HG03460 (cell line): ENCODE data around the gene CMYA5.
"Not testable (repeated sequence)": the region's sequence is repeated elsewhere in the genome, so short reads cannot be mapped to it uniquely, and the experiment has no call there.

ENCODE experiments used
- ATAC-seq: cut with Tn5 transposase; IDR thresholded peaks from one replicate; pipeline ENCODE4 v1.9.1; 2021; ENCODE audit not compliant: unreplicated experiment

Gene CMYA5

DNA sequence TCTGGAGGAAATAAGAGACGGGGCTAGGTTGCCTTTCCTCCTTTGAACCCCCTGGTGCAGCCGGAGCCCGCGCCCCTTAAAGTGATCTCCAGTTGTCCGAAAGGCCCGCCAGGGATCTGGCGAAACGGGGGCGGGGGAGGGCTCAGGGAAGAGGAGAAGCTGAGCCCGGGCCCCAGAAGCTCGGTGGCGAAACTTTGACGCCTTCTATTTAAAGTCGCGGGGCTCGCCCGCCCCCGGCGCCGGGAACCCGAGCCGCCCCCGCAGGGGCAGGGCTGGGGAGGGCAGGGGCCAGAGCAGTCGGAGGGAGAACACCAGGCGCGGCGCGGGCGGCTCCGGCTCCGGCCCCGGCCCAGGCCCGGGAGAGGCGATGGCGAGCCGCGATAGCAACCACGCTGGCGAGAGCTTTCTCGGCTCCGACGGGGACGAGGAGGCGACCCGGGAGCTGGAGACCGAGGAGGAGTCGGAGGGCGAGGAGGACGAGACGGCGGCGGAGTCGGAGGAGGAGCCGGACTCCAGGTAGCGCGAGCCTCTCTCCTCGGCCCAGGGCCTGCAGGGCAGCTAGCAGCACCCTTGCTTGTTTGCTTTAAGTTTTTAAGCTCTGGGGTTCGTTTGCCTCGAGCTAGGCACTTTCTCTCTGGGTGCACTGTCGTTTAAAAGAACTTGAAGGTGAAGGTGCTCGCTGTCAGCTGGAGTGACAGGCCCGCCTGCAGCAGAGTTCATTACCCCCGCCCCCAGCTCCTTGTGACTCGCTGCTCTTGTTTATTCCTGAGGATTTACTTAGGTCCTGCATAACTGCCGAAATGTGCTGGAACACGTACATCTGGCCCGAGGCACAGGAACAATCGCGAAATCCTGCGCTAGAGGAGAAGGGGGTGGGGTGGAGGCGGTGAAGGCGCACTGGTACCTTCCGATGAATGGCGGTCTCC, at the start of gene CMYA5:
TSS of gene CMYA5 (plus strand) at position 296 of the 926 bp plus-strand sequence. CDS start at position 368, 72 bp downstream.
- ATAC-seq: no peak

DNA sequence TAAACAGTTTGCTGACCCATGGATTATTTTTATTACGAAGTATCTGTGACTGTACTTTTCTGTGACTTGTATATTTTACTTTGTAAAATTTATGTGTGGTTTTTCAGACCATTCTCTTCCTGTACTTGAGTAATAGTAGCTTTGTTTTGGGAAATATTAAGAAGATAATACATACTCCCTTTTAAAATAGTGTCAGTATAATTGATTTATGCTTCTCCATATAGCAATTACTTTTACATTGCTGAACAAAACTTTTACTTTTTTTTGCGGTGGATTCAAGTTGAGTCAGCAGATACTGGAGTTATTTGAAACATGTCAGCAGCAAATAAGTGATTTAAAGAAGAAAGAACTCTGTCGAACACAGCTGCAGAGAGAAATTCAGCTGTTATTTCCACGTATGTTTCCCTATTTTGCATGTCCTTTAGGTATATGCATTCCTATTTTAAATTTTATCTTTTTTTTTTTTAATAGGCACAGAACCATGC, 49.0 kb upstream of the CMYA5 start:
- ATAC-seq: no peak

DNA sequence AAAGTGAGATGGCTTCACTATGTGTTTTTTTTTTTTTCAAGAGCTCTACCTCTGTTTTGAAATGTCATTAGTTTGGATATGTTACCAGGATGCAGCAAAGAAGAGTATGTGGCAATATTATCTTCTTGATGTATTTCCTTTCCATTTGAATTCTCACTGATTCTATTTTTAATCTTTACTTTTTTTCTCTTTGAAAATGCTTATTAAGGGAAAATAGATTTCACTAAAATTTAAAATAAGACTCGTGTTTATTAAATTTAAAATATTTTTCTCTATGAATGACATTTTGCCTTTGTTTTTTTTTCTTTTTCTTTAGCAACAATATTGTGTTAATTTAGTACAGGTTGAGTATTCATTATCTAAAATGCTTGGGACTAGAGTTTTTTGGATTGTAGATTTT, 48.2 kb upstream of the CMYA5 start:
- no peak for ATAC-seq

DNA sequence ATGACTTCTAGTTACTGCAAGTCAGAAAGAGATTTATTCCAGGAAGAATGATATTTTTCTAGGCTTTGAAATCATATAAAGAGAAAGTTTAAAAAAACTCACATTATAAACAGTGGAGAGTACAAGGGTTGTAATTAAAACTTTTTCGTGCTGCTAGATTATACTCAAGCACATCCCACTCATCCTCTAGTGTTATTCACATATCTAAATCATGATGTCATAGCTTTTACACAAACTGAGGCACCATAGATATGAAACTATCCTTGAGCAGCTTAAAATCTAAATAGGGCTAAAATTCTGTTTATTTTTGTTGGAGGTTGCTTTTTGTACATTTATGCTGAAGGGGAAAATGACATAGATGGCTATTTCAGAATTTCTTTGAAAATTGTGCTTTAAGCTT, 47.4 kb upstream of the CMYA5 start:
- no peak for ATAC-seq

- ATAC-seq: no peak
Observed at GRCh38 chr5:79653843-79654242, 35.8 kb upstream of the CMYA5 start.

- no peak for ATAC-seq
Observed at GRCh38 chr5:79663212-79663611, 26.4 kb upstream of the CMYA5 start.

GRCh38 chr5:79666758-79667157, 22.9 kb upstream of the CMYA5 start:
- no peak for ATAC-seq

DNA sequence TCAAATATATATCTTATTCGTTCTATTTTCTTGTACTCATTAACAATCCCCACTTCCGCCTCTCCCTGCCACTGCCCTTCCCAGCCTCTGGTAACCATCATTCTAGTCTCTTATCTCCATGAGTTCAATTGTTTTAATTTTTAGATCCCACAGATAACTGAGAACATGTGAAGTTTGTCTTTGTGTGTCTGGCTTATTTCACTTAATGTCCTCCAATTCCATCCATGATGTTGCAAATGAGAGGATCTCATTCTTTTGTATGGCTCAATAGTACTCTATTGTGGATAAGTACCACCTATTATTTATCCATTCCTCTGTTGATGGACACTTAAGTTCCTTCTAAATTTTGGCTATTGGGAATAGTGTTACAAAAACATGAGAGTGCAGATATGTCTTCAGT, 17.2 kb upstream of the CMYA5 start:
- ATAC-seq: no peak

DNA sequence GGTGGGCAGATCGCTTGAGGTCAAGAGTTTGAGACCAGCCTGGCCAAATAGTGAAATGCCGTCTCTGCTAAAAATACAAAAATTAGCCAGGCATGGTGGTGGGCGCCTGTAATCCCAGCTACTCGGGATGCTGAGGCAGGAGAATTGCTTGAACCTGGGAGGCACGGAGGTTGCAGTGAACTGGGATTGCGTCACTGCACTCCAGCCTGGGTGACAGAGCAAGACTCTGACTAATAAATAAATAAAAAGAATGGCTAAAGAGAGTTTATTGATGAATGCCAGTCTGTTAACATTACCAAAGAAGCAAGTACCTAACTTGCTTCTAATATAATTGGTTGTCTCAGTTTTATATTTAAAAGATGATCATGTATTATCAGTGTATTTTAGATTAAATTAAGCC, 13.3 kb upstream of the CMYA5 start:
- not testable (repeated sequence) for ATAC-seq

DNA sequence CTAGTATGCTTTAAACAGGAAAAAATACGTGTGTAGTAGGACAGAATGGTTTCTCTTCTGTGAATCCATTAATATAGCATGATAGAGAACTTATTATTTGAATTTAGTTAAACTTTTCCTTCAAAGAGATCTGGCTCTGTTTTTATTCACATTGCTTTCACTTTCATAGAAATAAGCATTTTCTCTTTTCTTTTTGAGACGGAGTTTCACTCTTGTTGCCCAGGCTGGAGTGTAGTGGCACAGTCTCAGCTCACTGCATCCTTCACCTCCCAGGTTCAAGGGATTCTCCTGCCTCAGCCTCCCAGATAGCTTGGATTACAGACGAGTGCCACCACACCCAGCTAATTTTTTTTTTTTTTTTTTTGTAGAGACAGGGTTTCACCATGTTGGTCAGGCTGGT, 7.5 kb upstream of the CMYA5 start:
- not testable (repeated sequence) for ATAC-seq

GRCh38 chr5:79684782-79685181, 4.9 kb upstream of the CMYA5 start:
- no peak for ATAC-seq

DNA sequence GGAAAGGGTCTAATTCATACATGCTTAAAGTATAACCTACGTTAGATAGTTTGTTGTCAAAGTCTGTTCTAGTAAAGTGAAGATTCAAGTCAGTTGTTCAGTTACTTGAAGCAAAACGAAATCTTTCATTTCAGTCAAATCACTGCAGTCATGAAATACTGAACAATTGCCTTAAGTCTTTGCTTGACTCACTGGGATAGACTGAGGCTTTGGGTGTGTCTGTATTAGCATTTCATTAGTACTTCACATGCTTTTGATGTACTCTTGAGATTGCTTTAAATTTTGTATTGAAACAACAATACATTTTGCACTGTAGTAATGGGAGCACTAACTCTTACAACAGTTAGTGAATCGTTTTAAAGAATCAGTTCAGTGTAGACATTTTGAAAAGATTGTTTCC, 4.0 kb upstream of the CMYA5 start:
- ATAC-seq: no peak

GRCh38 chr5:79686799-79687198, 2.8 kb upstream of the CMYA5 start:
- no peak for ATAC-seq

DNA sequence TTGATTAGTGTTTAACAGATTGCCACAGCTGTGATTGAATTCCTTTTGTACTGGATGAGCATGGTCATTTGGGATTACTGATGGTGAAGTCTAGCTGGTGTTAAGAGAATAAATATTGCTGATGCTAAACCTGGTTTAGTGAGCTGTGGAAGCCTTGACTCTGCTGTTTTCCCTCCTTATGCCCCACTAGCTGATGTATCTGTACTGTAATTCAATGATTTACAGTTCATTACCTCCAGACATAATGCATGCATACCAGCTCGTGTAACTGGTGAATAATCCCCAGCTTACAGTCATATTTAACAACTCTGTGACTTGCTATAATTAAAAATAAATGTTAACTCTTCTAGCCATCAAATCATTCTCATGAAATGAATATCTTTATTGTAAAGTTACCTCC, 1.7 kb upstream of the CMYA5 start:
- ATAC-seq: no peak

DNA sequence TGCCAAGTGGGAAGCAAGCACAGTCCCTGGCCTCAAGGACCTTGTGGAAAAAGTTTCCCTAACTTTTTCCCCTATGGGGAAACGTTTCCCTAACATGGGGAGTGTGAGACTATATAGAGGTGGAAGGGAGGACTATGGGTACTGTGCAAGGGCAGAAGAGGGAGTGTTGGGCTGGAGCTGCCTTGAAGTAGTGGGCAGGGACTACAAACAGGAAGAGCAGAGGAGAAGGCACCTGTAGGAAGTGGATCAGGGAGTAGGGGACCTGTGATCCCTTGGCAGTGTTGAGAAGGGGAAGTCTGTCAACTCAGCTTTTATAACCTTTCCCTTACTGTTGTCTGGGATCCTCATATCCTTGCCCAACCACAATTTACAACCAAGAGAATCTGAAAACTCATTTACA, 1.4 kb downstream of the CMYA5 start:
- no peak for ATAC-seq

DNA sequence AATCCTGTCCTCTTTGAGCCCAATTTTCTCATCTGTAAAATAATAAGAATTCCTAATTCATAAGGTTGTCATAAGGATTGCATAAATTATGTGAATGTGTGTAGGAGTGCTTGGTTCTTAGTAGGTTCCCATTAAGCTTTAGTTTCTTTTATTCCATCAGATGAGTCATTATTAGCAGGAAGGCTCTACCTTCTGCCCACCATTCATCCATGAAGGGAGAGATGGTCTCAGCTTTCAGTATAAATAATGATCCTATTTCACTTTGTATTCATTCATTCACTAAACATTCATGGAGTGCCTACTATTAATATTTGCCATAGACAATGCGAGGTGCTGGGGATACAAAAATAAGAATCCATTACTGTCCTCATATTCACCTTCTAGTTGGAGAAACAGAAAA, 3.0 kb downstream of the CMYA5 start:
- no peak for ATAC-seq

DNA sequence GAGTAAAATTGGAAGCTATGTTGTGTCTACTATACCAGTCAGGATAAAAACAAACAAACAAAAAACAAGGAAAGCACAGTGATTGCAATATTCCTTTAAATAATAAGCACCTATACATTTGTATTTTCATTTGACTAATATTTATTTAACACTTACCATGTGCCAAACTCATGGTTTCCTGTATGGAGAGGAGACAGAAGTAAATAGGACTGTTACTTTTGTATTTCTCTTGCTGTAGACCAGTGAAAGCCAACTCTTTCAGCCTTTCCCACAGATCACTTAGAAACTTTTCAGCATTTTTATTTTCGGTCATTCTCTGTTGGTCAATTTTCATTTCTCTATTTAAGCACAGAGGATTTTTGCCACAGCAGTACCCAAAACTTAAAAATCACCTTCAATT, 4.5 kb downstream of the CMYA5 start:
- no peak for ATAC-seq

- no peak for ATAC-seq
Observed at GRCh38 chr5:79694652-79695051, 5.0 kb downstream of the CMYA5 start.

DNA sequence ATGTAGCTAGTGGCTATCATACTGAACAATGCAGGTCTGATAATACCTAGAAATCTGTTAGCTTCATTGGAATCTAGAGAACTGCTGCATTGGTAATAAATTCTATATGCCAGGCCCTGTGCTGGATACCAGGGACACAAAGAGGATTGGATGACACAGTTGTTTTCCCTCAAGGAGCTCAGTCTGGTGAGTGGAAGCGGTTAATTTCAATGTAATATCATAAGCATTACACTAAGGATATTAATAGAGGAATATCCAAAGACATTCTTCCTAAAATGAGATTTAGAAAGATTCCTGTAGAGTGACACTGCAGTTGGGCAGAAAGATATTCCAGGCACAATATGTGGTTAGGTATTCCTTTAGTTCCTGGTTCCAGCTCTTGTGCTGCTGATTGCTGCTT, 5.9 kb downstream of the CMYA5 start:
- ATAC-seq: no peak

- ATAC-seq: no peak
Observed at GRCh38 chr5:79697222-79698170, 7.9 kb downstream of the CMYA5 start.

DNA sequence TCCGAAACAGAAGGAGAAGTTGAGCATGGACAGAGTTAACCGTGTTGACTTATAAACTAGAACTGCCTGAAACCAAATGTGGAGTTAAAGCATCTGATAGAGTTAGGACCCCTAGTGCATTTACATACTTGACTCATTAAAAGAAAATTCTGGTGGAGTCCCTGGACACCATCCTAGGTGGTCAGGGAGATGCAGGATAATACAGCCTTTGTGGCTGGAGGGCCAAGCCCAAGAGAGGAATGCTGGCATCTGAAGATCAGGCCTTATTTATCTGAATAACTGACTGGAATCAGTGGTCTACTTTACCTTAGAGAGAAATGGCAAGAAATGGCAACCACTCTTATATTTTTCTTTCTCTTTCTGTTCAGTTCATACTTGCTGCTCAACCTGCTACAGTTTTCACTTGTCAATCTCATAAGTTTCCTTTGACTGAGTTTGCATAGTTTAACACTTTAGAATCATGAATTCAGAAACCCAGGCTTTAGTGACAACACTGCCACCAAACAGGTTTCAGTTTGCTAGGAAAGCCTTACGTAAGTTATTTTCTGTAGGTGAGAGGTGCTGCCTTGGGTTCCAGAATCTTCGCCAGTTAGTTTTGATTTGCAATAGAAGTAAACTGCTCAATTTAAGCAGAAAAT, 10.2 kb downstream of the CMYA5 start:
- ATAC-seq: no peak
